SK-N-MC (cell line): Measurements from ENCODE around the gene HORMAD2.

Experiments used
- DNase-seq: peaks from one replicate; pipeline ENCODE4 v3.0.0-alpha.2; 2011; ENCODE audit warnings: low read depth, low spot score
- H3K27ac ChIP-seq: fragments of 200-600 bp; sonication (generic); 2 replicates; pipeline ENCODE4 v1.5.1; 2016; ENCODE audit warnings: mixed run types
- H3K36me3 ChIP-seq: fragments of 200-600 bp; sonication (generic); 2 replicates; pipeline ENCODE4 v1.6.1; 2017; ENCODE audit warnings: antibody characterized with exemption, low read length, mixed read lengths; ENCODE audit not compliant: insufficient read depth
- H3K4me3 ChIP-seq: fragments of 200-600 bp; sonication (generic); 2 replicates; pipeline ENCODE4 v1.5.1; 2016
- H3K9ac ChIP-seq: fragments of 200-600 bp; sonication (generic); 2 replicates; pipeline ENCODE4 v1.8.0; 2017; ENCODE audit warnings: mixed run types, mixed read lengths; ENCODE audit not compliant: insufficient read length
- H3K9me3 ChIP-seq: fragments of 200-600 bp; sonication (generic); 2 replicates; pipeline ENCODE4 v1.6.1; 2017; ENCODE audit warnings: low read depth, mild to moderate bottlenecking, antibody characterized with exemption, low read length, moderate library complexity, mixed read lengths
- EZH2 ChIP-seq: fragments of 200-600 bp; sonication (generic); IDR thresholded peaks from one replicate; pipeline ENCODE4 v1.6.1; 2017; ENCODE audit warnings: antibody characterized with exemption
- FOXP2 ChIP-seq: optimal IDR thresholded peaks from 2 replicates; pipeline ENCODE3; 2011; ENCODE audit warnings: mild to moderate bottlenecking, moderate library complexity; ENCODE audit not compliant: insufficient read depth; ENCODE audit errors: extremely low read length, control extremely low read depth
- POLR2AphosphoS5 ChIP-seq: IDR thresholded peaks from 2 replicates; pipeline ENCODE4 v1.6.1; 2012; ENCODE audit warnings: mild to moderate bottlenecking, low read depth, low read length, borderline replicate concordance

HORMAD2 gene

GRCh38 chr22:30041475-30041874 is 38.8 kb upstream of the HORMAD2 start:
- H3K9me3 ChIP-seq: no peaks in the 10 kb centered on the region
- no peak overlapping the region for H3K4me3 ChIP-seq
- H3K36me3 ChIP-seq: no peaks in the 10 kb centered on the region
- no peak overlapping the region for H3K9ac ChIP-seq
- no peak overlapping the region for H3K27ac ChIP-seq
- no peak for DNase-seq
- no peak for TF ChIP-seq FOXP2
- no peak for TF ChIP-seq POLR2AphosphoS5
- TF ChIP-seq EZH2: no peak

DNA sequence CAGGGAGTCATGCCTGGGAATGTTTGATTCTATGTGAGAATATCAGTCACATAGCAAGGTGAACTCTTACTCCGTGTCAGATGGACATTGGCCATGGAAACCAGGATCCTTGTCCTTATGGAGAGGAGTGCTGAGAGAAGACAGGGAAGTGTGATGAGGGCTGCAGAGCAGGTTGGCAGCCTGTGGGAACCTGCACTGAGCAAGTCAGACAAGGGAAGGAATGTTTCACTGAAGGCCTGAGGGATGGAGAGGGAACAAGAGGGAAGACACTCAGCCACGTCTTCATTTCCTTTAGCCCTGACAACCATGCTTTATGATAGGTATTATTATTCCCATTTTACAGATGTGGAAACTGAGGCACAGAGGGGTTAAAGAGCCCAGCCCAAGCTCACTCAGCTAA is 38.4 kb upstream of the HORMAD2 start:
- TF ChIP-seq FOXP2 (no peak), EZH2 (no peak), POLR2AphosphoS5 (no peak)
- no peak overlapping the region for H3K4me3 ChIP-seq
- H3K27ac ChIP-seq: no peak overlapping the region
- H3K9me3 ChIP-seq: no peaks in the 10 kb centered on the region
- no peak for DNase-seq
- H3K36me3 ChIP-seq: no peaks in the 10 kb centered on the region
- H3K9ac ChIP-seq: no peak overlapping the region

DNA sequence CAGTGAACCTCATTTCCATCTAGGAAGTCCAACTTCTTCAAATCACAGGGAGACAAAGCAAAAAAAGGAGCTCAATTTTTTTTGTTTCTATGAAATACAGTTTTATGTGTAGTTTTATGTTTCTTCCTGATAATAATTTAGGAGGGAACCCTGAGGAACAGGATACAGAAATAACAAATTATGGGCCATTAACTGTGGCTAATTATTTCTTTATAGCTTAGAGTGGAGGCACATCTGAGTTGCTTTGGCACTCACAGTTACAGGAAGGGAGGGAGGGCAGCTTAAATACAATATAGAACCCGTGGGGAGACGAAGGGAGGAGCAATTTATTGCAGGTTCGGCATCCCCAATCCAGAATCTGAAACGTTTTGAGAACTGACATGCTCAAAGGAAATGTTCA is 37.1 kb upstream of the HORMAD2 start:
- Histone ChIP-seq H3K4me3 (no peak overlapping the region), H3K36me3 (no peaks in the 10 kb centered on the region), H3K9me3 (no peaks in the 10 kb centered on the region), H3K27ac (no peak overlapping the region), H3K9ac (no peak overlapping the region)
- no peak for DNase-seq
- no peak for TF ChIP-seq POLR2AphosphoS5
- no peak for TF ChIP-seq EZH2
- no peak for TF ChIP-seq FOXP2

- Histone ChIP-seq H3K4me3 (no peak overlapping the region), H3K27ac (no peak overlapping the region), H3K9me3 (no peaks in the 10 kb centered on the region), H3K9ac (no peak overlapping the region), H3K36me3 (no peaks in the 10 kb centered on the region)
- TF ChIP-seq EZH2 (no peak), FOXP2 (no peak), POLR2AphosphoS5 (no peak)
- no peak for DNase-seq
These were observed 35.9 kb upstream of the HORMAD2 start for GRCh38 chr22:30044369-30044768.

GRCh38 chr22:30044881-30045493 is 35.3 kb upstream of the HORMAD2 start:
- no peak overlapping the region for H3K27ac ChIP-seq
- H3K4me3 ChIP-seq: no peak overlapping the region
- H3K9ac ChIP-seq: no peak overlapping the region
- no peak for TF ChIP-seq POLR2AphosphoS5
- no peak for TF ChIP-seq FOXP2
- TF ChIP-seq EZH2: no peak
- no peaks in the 10 kb centered on the region for H3K36me3 ChIP-seq
- no peak for DNase-seq
- H3K9me3 ChIP-seq: no peaks in the 10 kb centered on the region

DNA sequence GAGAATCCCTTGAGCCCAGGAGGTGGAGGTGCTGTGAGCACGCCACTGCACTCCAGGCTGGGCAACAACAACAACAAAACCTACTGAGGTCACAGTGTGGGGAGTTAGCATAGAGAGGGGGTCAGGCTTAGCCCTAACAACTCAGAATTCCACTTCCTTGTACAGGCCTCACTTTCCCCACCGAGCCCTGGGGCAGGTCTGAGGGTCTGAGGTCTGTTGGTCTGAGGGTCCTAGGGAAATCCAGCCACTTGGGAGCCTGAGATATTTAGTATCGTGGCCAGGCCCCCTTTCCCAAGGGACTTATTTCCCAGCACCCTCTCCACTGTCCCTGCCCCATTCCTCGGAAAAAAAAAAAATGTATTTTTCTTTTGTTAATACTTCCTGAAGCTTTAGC is 34.8 kb upstream of the HORMAD2 start:
- no peak overlapping the region for H3K9ac ChIP-seq
- no peaks in the 10 kb centered on the region for H3K36me3 ChIP-seq
- H3K27ac ChIP-seq: no peak overlapping the region
- no peak for TF ChIP-seq EZH2
- TF ChIP-seq POLR2AphosphoS5: no peak
- no peak for TF ChIP-seq FOXP2
- DNase-seq: no peak
- H3K9me3 ChIP-seq: no peaks in the 10 kb centered on the region
- no peak overlapping the region for H3K4me3 ChIP-seq

DNA sequence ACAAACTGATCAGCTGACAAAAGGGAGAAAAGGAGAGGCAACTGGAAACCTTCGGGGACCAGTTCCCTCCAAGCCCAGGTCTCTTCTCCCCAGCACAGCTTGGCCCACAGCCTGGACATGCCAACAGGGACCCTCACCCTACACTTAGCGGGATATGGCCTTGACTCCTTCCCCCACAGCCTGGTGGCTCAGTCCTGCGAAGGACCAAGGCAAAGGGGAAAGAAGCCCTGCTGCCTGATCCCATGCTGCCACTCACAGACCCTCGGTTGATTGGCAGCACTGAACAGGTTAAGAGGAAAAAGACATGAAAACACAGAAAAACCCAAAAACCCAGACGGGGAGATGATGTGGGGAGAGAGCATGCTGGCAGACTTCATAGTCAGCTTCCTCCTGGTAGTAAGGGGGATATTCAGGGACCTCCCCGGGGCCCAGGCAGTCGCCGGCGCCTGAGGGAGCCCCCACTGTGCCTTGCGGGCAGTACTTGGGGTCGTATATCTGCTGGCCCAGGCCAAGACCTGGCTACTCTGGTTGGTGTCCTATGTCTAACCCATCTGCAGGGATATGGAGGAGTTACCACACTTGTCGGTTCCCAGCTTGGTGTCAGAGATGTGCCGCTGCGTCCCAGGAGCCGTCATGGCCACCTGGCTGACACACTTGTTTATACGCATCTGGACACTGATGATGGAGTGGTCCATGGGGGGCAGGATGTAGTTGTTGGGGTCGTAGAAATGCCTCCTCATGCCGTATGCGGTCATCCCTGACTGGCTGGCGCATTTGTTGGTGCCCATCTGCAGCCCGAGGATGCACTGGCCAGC is 34.2 kb upstream of the HORMAD2 start:
- H3K4me3 ChIP-seq: no peak overlapping the region
- TF ChIP-seq FOXP2 (no peak), EZH2 (no peak), POLR2AphosphoS5 (no peak)
- no peaks in the 10 kb centered on the region for H3K36me3 ChIP-seq
- no peaks in the 10 kb centered on the region for H3K9me3 ChIP-seq
- DNase-seq: no peak
- no peak overlapping the region for H3K27ac ChIP-seq
- no peak overlapping the region for H3K9ac ChIP-seq

- Histone ChIP-seq H3K27ac (no peak overlapping the region), H3K9ac (no peak overlapping the region)
- no peak for TF ChIP-seq FOXP2
- no peak for TF ChIP-seq POLR2AphosphoS5
- no peak for TF ChIP-seq EZH2
These were observed 33.4 kb upstream of the HORMAD2 start for GRCh38 chr22:30046716-30047363.

DNA sequence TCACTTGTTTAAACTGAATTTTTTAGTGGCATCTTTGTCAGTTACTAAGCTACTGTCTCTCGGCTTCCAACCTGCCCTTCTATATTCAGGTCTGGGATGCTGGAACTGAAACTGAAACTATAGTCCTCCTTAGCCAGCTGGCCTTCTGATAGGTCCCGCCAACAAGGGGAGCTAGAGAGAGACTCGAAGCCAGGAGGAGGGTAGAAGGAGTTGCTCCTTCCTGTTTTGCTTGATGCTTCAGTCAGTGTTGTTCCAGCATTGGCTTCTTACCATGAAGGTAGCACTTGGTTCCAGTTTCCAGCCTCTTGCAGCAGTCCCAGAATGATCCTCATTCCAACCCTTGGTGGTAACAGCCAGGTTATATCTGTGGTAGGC is 32.9 kb upstream of the HORMAD2 start:
- Histone ChIP-seq H3K4me3 (no peak overlapping the region), H3K27ac (no peak overlapping the region), H3K36me3 (no peaks in the 10 kb centered on the region), H3K9me3 (no peaks in the 10 kb centered on the region), H3K9ac (no peak overlapping the region)
- TF ChIP-seq EZH2: no peak
- no peak for TF ChIP-seq POLR2AphosphoS5
- TF ChIP-seq FOXP2: no peak
- no peak for DNase-seq

More at GRCh38 chr22:30046716-30047363, 33.4 kb upstream of the HORMAD2 start:
- Histone ChIP-seq H3K4me3 (no peak overlapping the region), H3K9me3 (no peaks in the 10 kb centered on the region), H3K36me3 (no peaks in the 10 kb centered on the region)
- no peak for DNase-seq
